Activated gamma-delta T cell treated with anti-CD3 and anti-CD28 coated beads, Interleukin-2, amount 50 U/mL, for 16 hours (primary cell): ENCODE results near the gene NME2.
"Not testable (repeated sequence)": the region's sequence is repeated elsewhere in the genome, so short reads cannot be mapped to it uniquely, and the experiment has no call there.

Experiments
- DNase-seq: peaks from one replicate; pipeline ENCODE4 v3.0.0-alpha.2; 2020; ENCODE audit warnings: low read depth

The NME2 gene

GRCh38 chr17:51153210-51154072 is 12.8 kb upstream of the NME2 start, which contains the start of gene NME1:
Gene NME1, plus strand, starts transcription at chr17:51153559. Its CDS starts 2,096 bp downstream, at chr17:51155655.
- peak; percentile 97 for DNase-seq

- no peak for DNase-seq
Measured at GRCh38 chr17:51154176-51154575, 12.0 kb upstream of the NME2 start.

GRCh38 chr17:51155416-51155815 is 10.8 kb upstream of the NME2 start:
- DNase-seq = no peak

- no peak for DNase-seq
Measured at GRCh38 chr17:51159604-51160003, 6.6 kb upstream of the NME2 start.

GRCh38 chr17:51161541-51161940 is 4.7 kb upstream of the NME2 start:
- DNase-seq = no peak

- DNase-seq = no peak
Measured at GRCh38 chr17:51164911-51165679, 1.1 kb upstream of the NME2 start.

GRCh38 chr17:51165680-51166197 is 472 bp upstream of the NME2 start:
- DNase-seq = no peak

GRCh38 chr17:51166987-51167931 is 1.0 kb downstream of the NME2 start:
- peak; percentile 54 for DNase-seq

GRCh38 chr17:51169340-51169739 is 3.1 kb downstream of the NME2 start:
- DNase-seq = no peak

- no peak for DNase-seq
Measured at GRCh38 chr17:51170736-51171135, 4.5 kb downstream of the NME2 start.

- not testable (repeated sequence) for DNase-seq
Measured at GRCh38 chr17:51172030-51172429, 5.8 kb downstream of the NME2 start.

- DNase-seq = no peak
Measured at GRCh38 chr17:51180486-51180885, 14.3 kb downstream of the NME2 start.

- no peak for DNase-seq
Measured at GRCh38 chr17:51184124-51184523, 17.9 kb downstream of the NME2 start.

- no peak for DNase-seq
Measured at GRCh38 chr17:51185763-51186332, 19.6 kb downstream of the NME2 start.

GRCh38 chr17:51188271-51188833 is 22.1 kb downstream of the NME2 start:
- no peak for DNase-seq

GRCh38 chr17:51189162-51189561 is 23.0 kb downstream of the NME2 start:
- no peak for DNase-seq

GRCh38 chr17:51189628-51190027 is 23.4 kb downstream of the NME2 start:
- DNase-seq = no peak

- no peak for DNase-seq
Measured at GRCh38 chr17:51191895-51192294, 25.7 kb downstream of the NME2 start.

GRCh38 chr17:51197754-51198153 is 31.5 kb downstream of the NME2 start:
- DNase-seq = no peak

- DNase-seq = no peak
Measured at GRCh38 chr17:51200295-51200694, 34.1 kb downstream of the NME2 start.

- no peak for DNase-seq
Measured at GRCh38 chr17:51200846-51201245, 34.6 kb downstream of the NME2 start.
